GM19395 (cell line): ENCODE results near the gene ABCF2.

ENCODE experiments used
- ATAC-seq: cut with Tn5 transposase; IDR thresholded peaks from one replicate; pipeline ENCODE4 v1.9.1; 2021; ENCODE audit warnings: mild to moderate bottlenecking, moderate library complexity; ENCODE audit not compliant: unreplicated experiment

ABCF2 gene

DNA sequence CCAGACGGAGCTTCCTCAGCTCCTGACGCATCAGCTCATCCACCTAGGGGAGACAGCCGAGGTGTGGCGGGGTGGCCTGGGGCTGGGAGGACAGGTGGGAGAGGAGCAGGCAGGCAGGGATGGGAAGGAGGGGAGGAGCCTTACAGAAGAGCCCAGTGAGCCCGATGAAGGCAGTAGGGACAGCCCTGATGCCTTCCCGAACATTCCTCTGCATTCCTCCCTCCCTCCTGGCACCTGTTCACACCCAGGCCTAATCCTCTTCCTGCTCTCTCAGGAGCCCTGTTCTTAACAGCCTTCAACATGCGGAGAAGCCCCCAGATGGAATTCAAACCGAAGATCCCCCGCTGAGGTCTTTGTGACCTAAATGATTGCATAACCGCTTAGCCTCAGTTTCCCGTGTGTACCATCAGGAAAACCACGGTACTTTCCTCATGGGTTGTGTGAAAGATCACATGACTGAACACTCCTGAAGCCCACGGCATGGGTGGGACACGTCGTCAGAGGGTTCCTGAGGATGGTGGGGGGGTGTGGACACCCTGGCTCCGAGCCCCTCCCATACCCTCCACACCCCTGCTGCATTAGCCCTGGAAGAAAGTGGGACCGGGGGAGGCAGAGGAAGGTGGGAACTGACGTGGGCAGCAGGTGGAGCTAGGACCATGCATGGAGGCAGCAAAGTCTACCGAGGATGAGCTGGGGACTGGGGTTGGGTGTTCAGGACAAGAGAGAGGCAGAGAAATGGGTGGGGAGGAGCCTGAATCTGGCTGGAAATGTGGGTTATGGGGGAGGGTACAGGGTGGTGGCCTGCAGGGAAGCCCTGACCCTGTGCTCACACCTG lies 31.2 kb downstream of the ABCF2 start:
- ATAC-seq: no peak

- ATAC-seq: no peak
Measured at GRCh38 chr7:151194188-151194587, 32.8 kb downstream of the ABCF2 start.

DNA sequence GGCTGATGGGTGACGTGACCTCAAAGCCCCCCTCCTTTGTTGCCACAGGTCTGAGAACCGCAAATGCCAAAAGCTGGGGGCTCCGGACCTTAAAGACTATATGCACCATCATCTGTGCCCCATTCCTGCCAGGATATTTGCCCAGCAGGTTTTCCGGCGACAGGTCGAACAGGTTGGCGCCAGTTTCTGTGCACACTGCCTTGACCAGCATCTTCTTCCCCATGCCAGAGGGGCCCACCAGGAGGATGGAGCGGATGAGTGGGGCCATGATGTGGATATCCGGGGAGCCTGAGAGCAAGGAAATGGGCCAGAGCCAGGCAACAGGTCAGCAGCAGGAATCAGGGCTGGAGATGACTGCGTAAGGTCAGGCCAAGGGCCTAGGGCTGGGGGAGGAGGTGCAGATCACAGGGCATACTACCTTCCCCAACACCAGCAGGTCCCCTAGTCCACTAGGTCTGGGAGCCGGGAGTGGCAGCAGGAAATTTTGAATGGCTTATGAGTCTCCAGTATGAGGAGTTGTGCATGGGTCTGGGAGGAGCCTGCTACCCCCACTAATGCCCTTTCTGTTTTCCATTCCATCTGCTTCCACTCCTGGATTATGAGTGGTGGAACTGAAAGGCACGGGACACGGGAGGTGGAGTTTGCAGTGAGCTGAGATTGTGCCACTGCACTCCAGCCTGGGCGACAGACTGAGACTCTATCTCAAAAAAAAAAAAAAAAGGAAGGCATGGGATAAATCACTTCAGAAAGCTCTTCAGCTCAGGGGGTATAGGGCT lies 33.6 kb downstream of the ABCF2 start:
- no peak for ATAC-seq

DNA sequence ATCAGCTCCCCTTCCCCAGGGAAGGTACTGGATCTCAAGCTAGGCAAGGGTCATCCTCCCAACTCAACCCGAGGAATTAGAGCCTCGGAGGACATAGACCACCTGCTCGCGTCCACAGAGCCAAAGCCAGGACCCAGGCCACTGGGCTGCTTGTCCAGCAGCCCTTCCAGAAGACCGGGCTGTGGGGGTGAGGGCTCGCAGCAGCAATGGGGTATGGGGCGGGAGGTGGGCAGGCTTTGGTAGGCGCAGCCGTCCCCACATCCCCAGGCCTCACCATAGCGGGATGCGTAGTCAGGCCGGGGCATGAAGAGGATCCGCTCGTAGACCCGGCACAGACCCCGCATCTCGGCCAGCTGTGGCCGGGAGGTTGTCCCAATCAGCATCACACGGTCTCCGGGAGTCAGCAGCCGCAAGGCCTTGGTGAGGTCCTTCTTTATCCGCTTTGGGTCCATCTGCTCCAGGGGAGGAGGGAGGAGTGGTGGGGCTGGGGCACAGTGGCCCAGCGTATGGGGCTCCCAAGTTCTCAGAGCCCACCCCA lies 34.9 kb downstream of the ABCF2 start:
- no peak for ATAC-seq

DNA sequence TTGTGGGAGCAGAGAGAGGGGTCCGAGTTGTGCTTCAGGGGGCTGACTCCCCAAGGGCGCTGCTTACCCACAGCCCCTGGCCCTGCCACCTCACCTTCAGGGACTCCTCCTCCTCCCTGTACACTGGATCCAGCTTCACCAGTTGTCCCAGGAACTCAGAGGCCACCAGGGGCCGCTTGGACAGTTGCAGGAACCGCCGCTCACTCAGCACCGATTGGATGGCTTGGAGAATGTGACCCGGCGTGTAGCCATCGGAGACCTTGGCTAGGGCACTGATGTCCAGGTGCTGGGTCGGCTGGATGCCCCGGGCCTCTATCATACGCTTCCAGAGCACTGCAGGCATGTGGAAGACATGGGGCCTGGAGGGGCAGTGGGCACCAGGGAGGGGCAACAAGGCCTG lies 35.5 kb downstream of the ABCF2 start:
- no peak for ATAC-seq

DNA sequence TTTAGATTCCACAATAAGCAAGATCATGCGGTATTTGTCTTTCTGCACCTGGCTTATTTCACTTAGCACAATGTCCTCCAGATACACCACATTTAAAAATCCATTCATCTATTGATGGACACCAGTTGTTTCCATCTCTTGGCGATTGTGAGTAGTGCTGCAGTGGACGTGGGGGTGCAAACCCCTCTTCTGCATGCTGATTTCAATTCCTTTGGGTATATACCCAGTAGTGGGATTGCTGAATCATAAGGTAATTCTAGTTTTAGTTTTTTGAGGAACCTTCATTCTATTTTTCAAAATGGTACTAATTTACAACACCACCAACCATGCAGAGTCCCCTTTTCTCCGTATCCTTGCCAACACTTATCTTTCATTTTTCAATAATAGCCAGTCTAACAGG lies 38.0 kb downstream of the ABCF2 start:
- ATAC-seq: no peak

DNA sequence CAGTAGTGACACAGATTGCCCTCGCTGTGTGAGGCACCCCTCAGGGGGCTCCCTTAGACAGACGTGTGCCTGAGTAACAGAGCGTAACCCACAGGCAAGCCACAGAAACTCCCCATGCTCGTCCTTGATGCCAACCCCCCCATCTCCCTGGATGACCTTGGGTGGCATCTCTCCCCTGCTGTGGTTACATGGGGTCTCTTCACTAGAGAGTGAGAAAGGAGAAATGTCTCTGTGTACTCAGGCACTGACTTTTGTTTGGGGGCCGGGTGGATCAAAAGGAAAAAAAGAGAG lies 38.8 kb downstream of the ABCF2 start:
- no peak for ATAC-seq

DNA sequence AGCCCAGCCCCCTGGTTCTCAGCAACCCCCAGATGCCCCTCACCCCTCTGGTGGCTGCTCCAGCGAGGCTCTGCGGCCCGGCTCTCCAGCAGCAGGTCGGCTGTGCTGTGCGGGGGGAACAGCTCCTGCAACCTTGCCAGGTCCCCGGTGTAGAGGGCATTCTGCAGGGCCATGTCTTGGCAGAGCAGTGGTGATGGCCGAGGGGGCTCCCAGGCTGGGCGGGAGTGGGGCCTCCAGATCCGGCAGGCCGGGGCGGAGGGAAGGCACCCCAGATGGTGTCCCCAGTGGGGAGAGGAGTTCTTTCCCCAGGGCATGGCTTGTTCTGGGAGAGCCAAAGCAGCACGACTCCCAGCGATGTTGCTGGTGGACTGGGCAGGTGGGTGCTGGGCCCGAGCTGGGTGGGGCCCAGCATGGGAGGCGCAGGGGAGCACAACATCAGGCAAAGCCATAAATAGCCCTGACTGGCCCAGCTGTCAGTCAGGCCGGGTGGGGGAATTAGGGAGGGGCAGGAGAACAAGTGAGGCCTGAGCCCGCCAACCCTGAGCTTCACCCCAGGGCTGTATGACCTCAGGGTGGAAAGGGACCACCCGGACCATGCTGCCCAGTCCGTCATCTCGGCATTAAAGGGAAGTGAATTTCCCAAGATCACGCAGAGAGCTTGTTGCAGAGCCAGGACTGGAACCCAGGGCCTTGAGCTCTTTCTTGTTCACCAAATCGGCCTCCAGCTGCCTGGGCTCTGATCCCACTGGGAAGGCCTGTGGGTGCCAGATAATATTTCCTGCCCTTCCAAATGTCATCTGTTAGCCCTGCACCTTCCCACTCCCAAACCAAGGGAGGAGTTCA lies 39.4 kb downstream of the ABCF2 start:
- ATAC-seq: no peak

DNA sequence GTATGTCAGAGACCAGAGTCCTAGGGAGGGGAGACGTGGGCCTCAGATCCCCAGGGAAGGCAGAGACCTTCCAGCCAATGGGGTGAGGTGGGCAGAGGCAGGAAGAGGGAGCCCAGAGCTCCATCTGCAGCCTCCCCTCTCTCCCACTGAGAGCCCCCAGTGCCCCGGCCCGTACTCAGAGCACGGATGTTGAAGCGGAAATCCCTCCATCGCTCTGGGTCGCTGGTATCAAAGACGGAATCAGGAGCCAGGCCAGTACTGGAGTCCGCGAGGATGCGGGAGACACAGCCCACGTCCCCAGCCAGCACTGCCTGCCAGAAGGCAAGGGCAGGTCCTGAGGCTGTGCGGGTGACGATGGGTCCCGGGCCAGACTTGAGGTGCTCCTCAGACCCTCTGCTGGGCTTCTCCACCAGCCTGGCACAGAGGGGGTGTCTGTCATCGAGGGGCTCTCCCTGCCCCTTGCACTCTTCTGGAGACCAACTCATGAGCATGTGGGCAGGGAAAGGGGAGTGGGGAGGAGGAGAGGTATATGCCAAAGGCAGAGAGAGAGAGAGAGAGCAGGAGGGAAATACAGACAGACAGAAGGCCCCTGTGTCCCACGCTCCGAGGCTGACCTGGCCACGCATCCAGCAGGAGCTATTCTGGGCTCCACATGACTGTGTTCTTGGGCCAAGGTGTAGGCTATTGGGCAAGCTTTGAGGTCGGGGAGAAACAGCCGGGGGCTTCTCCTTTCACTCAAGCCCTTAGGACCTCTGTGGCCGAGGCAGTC lies 40.2 kb downstream of the ABCF2 start, which contains the start of gene ASB10:
Gene ASB10, minus strand, starts transcription at position 611 of the 769 bp plus-strand sequence. Its CDS starts 120 bp downstream, at position 491.
- ATAC-seq: no peak

- no peak for ATAC-seq
Measured at GRCh38 chr7:151185762-151186639, 41.0 kb downstream of the ABCF2 start.

GRCh38 chr7:151181011-151181431 lies 46.0 kb downstream of the ABCF2 start:
- no peak for ATAC-seq

GRCh38 chr7:151179946-151180345 lies 47.1 kb downstream of the ABCF2 start:
- ATAC-seq: no peak

DNA sequence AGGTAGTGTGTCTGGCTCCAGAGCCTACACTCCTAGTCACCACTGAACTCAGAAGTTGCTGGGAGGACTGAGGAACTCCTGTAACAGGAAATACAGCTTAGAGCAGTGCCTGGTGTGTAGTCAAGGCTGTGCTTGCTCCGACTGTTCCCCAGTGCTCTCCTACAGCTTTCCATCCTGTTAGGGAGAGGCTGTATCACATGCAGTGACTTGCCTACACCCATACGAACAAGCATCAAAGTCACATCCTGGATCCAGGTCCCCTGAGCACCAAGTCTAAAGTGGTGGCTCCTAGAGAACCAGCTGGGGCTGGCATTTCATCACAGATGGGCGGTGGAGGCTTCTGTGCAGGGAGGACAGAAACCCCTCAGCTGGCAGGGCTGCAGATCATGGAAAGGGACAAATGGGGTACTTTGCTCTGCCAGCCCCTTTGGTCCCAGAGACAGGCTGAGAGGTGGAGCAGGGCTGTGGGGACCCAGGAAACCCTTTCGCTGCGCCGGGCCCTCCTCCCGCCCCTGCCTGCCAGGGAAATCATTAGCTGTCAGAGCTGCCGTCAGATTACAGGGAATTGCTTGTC lies 47.6 kb downstream of the ABCF2 start:
- ATAC-seq: no peak

DNA sequence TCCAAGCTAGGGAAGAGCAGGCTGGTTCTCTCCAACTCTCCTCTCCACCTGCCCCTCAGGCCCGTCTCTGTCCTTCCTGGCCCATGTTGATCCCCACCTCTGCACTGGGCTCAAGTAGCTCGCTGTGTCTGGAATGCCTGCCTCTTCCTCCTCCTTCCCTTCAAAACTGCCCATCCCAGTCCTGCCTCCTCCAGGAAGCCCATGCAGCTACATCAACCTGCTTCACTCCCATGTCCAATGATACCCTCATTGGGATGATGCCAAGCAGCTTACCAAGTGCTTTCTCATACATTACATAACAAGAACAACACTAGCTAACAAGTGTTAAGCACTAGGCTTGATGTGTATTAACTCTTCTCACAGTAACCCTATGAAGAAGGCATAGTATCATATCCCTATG lies 48.2 kb downstream of the ABCF2 start:
- ATAC-seq: no peak

DNA sequence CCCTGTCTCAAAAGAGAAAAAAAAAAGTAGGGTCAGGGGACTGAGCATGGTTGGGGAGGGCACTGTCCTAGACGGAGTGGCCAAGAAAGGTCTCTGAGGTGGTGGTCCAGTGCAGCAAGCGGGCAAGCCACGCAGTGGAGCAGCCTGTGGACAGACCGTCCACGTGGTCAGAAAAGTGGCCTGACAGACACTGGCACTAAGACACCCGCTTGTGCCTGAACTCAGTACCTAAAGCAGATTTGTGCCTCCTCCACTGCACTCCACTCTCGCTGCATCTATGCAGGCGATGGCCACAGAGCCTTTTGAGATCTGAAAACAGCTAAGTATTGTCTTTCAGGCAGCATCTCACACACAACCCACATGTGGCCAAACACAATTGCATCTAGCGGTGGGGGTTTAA lies 48.8 kb downstream of the ABCF2 start:
- no peak for ATAC-seq

DNA sequence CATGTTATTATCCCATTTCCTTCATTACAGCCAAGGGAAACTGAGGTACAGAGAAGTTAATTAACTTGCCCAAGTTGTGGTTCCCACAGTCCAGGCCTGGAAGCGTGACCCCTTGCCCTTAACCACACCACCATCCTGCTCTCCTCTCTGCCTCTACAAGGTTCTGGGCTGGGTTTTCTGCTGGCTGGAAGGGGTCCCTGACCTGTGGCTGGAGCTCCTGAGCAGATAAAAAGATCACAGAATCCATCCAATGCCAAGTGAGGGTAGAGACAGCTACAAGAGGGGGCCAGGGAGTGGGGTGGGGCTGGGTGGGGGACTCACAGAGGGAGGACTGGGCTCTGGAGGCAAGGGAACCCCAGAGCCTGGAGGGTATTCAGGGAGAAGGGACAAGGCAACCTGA lies 49.7 kb downstream of the ABCF2 start:
- ATAC-seq: no peak

- ATAC-seq: no peak
Measured at GRCh38 chr7:151176401-151176800, 50.6 kb downstream of the ABCF2 start.

DNA sequence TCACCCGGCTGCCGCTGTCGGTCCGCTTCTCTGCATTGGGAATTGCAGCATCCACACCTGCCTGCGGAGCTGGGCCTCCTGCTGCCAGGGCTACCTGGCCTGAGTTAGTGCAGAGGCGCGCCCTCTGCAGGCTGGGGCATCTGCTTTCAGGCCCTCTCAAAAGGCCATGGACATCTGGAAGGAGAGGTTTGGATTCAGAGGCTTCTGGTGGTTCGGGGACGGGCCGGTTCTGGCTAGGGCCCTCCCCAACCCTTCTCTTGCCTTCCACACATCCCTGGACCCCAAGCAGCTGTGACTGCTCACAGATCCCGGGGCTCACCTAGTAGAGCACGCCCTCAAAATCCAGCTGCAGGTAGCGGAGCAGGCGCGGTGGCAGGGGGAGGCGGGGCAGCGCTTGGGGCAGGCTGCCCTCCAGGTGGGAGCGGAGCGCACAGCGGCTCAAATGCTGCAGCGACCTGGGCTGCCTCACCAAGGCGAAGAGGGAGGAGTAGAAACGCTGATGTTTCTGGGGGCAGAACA lies 51.2 kb downstream of the ABCF2 start:
- ATAC-seq: no peak
